HEK293 (cell line): ENCODE measurements around the gene COL19A1.

ENCODE experiments used
- CTCF ChIA-PET: fragments of 350-600 bp; formaldehyde crosslinking; extraction: SDS; loops from one replicate; lab custom pipeline; 2021; ENCODE audit warnings: antibody characterized with exemption; lab: Yijun Ruan, JAX
- POLR2A ChIA-PET: fragments of 300-600 bp; formaldehyde crosslinking; extraction: SDS; loops from one replicate; lab custom pipeline; 2020; ENCODE audit warnings: antibody characterized with exemption, inconsistent platforms; lab: Yijun Ruan, JAX
- H3K27ac ChIP-seq: fragments of 200-500 bp; sonication (Bioruptor generic); 2 replicates; pipeline ENCODE4 v1.5.1; 2014; ENCODE audit warnings: low read depth, low read length, control low read depth, inconsistent platforms; ENCODE audit errors: extremely low read depth
- H3K36me3 ChIP-seq, 2 experiments: fragments of 200-500 bp in 1 of 2; sonication (Bioruptor generic) in 1 of 2; 1 replicate in 1 of 2; 2 replicates in 1 of 2; pipeline ENCODE4 v1.5.1; 2014 to 2017; ENCODE audit warnings: inconsistent platforms in 2 of 2, low read length in 2 of 2; ENCODE audit not compliant: control insufficient read depth in 2 of 2, insufficient read depth in 1 of 2
- H3K4me1 ChIP-seq: fragments of 200-500 bp; sonication (Bioruptor generic); 2 replicates; pipeline ENCODE4 v1.5.1; 2014; ENCODE audit warnings: mild to moderate bottlenecking, low read length, inconsistent platforms; ENCODE audit not compliant: control insufficient read depth, insufficient read depth
- H3K4me3 ChIP-seq: 2 replicates; pipeline ENCODE4 v1.5.1; 2011; ENCODE audit warnings: low read depth, mild to moderate bottlenecking, control low read depth, low read length, moderate library complexity
- H3K9me3 ChIP-seq: fragments of 200-500 bp; sonication (Bioruptor generic); 2 replicates; pipeline ENCODE4 v1.5.1; 2014; ENCODE audit warnings: low read depth, low read length, inconsistent platforms; ENCODE audit not compliant: control insufficient read depth, insufficient read depth
- BCL11A ChIP-seq: fragments of 450-650 bp; formaldehyde crosslinking; IDR thresholded peaks from 2 replicates; pipeline ENCODE4 v1.5.1; 2016; ENCODE audit warnings: low read depth, missing biosample characterization, missing genetic modification characterization
- CTCF ChIP-seq: fragments of 450-650 bp; formaldehyde crosslinking; IDR thresholded peaks from 2 replicates; pipeline ENCODE4 v1.5.1; 2016; ENCODE audit warnings: missing biosample characterization, missing genetic modification characterization
- ELK4 ChIP-seq: IDR thresholded peaks from 2 replicates; pipeline ENCODE4 v1.6.1; 2011; ENCODE audit warnings: mild to moderate bottlenecking, low read depth, low read length, borderline replicate concordance
- HIC1 ChIP-seq: fragments of 450-650 bp; formaldehyde crosslinking; IDR thresholded peaks from 2 replicates; pipeline ENCODE4 v1.5.1; 2016; ENCODE audit warnings: missing biosample characterization, missing genetic modification characterization
- MZF1 ChIP-seq: fragments of 450-650 bp; formaldehyde crosslinking; IDR thresholded peaks from 2 replicates; pipeline ENCODE4 v1.5.1; 2017; ENCODE audit warnings: missing biosample characterization, missing genetic modification characterization, borderline replicate concordance
- OSR2 ChIP-seq: fragments of 450-650 bp; formaldehyde crosslinking; IDR thresholded peaks from 2 replicates; pipeline ENCODE4 v1.5.1; 2016; ENCODE audit warnings: missing biosample characterization, missing genetic modification characterization
- PATZ1 ChIP-seq: fragments of 450-650 bp; formaldehyde crosslinking; IDR thresholded peaks from 2 replicates; pipeline ENCODE4 v1.5.1; 2016; ENCODE audit warnings: missing biosample characterization, missing genetic modification characterization
- RBAK ChIP-seq: fragments of 450-650 bp; formaldehyde crosslinking; IDR thresholded peaks from 2 replicates; pipeline ENCODE4 v1.5.1; 2016; ENCODE audit warnings: missing biosample characterization, missing genetic modification characterization
- REPIN1 ChIP-seq: fragments of 450-650 bp; formaldehyde crosslinking; IDR thresholded peaks from 2 replicates; pipeline ENCODE4 v1.5.1; 2017; ENCODE audit warnings: missing biosample characterization, missing genetic modification characterization, low read depth
- SP3 ChIP-seq: fragments of 450-650 bp; formaldehyde crosslinking; IDR thresholded peaks from 2 replicates; pipeline ENCODE4 v1.5.1; 2016; ENCODE audit warnings: missing biosample characterization, missing genetic modification characterization
- ZIC2 ChIP-seq: fragments of 450-650 bp; formaldehyde crosslinking; IDR thresholded peaks from 2 replicates; pipeline ENCODE4 v1.5.1; 2016; ENCODE audit warnings: missing biosample characterization, missing genetic modification characterization
- ZNF112 ChIP-seq: fragments of 450-650 bp; formaldehyde crosslinking; IDR thresholded peaks from 2 replicates; pipeline ENCODE4 v1.5.0; 2017; ENCODE audit warnings: missing biosample characterization, missing genetic modification characterization
- ZNF223 ChIP-seq: fragments of 450-650 bp; formaldehyde crosslinking; IDR thresholded peaks from 2 replicates; pipeline ENCODE4 v1.5.1; 2016; ENCODE audit warnings: missing biosample characterization, missing genetic modification characterization
- ZNF311 ChIP-seq: fragments of 450-650 bp; formaldehyde crosslinking; IDR thresholded peaks from 2 replicates; pipeline ENCODE4 v1.5.1; 2017; ENCODE audit warnings: missing biosample characterization, missing genetic modification characterization, borderline replicate concordance
- ZNF394 ChIP-seq: fragments of 450-650 bp; formaldehyde crosslinking; IDR thresholded peaks from 2 replicates; pipeline ENCODE4 v1.5.1; 2016; ENCODE audit warnings: missing biosample characterization, missing genetic modification characterization, mild to moderate bottlenecking, moderate library complexity, borderline replicate concordance
- ZNF426 ChIP-seq: fragments of 450-650 bp; formaldehyde crosslinking; IDR thresholded peaks from 2 replicates; pipeline ENCODE4 v1.5.1; 2017; ENCODE audit warnings: missing biosample characterization, missing genetic modification characterization, mild to moderate bottlenecking, inconsistent platforms, moderate library complexity
- ZNF449 ChIP-seq: fragments of 450-650 bp; formaldehyde crosslinking; IDR thresholded peaks from 2 replicates; pipeline ENCODE4 v1.5.1; 2017; ENCODE audit warnings: missing biosample characterization, mild to moderate bottlenecking, missing genetic modification characterization, moderate library complexity
- ZNF548 ChIP-seq: fragments of 450-650 bp; formaldehyde crosslinking; IDR thresholded peaks from 2 replicates; pipeline ENCODE4 v1.5.1; 2016; ENCODE audit warnings: missing biosample characterization, missing genetic modification characterization
- ZNF560 ChIP-seq: fragments of 450-650 bp; formaldehyde crosslinking; IDR thresholded peaks from 2 replicates; pipeline ENCODE4 v1.5.1; 2017; ENCODE audit warnings: missing biosample characterization, missing genetic modification characterization, borderline replicate concordance
- ZNF707 ChIP-seq: fragments of 450-650 bp; formaldehyde crosslinking; IDR thresholded peaks from 2 replicates; pipeline ENCODE4 v1.5.1; 2016; ENCODE audit warnings: missing biosample characterization, missing genetic modification characterization
- ZNF830 ChIP-seq: fragments of 450-650 bp; IDR thresholded peaks from 2 replicates; pipeline ENCODE4 v1.5.0; 2018; ENCODE audit warnings: missing biosample characterization, missing genetic modification characterization, low read depth, mild to moderate bottlenecking, moderate library complexity
- ZSCAN16 ChIP-seq: fragments of 450-650 bp; formaldehyde crosslinking; IDR thresholded peaks from 2 replicates; pipeline ENCODE4 v1.5.1; 2016; ENCODE audit warnings: missing biosample characterization, missing genetic modification characterization

The COL19A1 gene

GRCh38 chr6:70033781-70034180 is 167.4 kb downstream of the COL19A1 start (continued):
- no peak for TF ChIP-seq ELK4
- TF ChIP-seq ZIC2 (tag by site-specific recombination) = no peak
- TF ChIP-seq ZNF426 (tag by site-specific recombination) = no peak
- TF ChIP-seq OSR2 (tag by site-specific recombination) = no peak
- TF ChIP-seq, all 188 proteins: peak for 0

GRCh38 chr6:70037445-70037844 is 171.1 kb downstream of the COL19A1 start:
- TF ChIP-seq ZNF311 (tag by site-specific recombination) (no peak), ZIC2 (tag by site-specific recombination) (no peak), RBAK (tag by site-specific recombination) (no peak), ZNF223 (tag by site-specific recombination) (no peak), PATZ1 (tag by site-specific recombination) (no peak), CTCF (no peak), ZNF548 (tag by site-specific recombination) (no peak), ZNF112 (tag by site-specific recombination) (no peak), ZNF449 (tag by site-specific recombination) (no peak), MZF1 (tag by site-specific recombination) (no peak), ZNF707 (tag by site-specific recombination) (no peak), ZNF394 (no peak), REPIN1 (no peak), ZSCAN16 (tag by site-specific recombination) (no peak), BCL11A (no peak), HIC1 (no peak), ZNF830 (tag by site-specific recombination) (no peak), ZNF560 (tag by site-specific recombination) (no peak), SP3 (no peak)
- Histone ChIP-seq H3K27ac (no peak overlapping the region), H3K36me3 (no peaks in the 10 kb centered on the region), H3K4me1 (no peaks in the 10 kb centered on the region), H3K9me3 (no peaks in the 10 kb centered on the region), H3K4me3 (no peak overlapping the region)
- CTCF ChIA-PET = interaction anchor here (0.6 kb wide), 1 partner anchor 337 kb away, joined by 3 read pairs; no protein-coding TSS in a partner anchor
- POLR2A ChIA-PET = no interaction called here
